Activated gamma-delta T cell (primary cell): ENCODE data around the gene ODAM.
"Not testable (repeated sequence)": the region's sequence is repeated elsewhere in the genome, so short reads cannot be mapped to it uniquely, and the experiment has no call there.

Experiments used
- DNase-seq: peaks from one replicate; lab custom pipeline; 2025; lab: John Stamatoyannopoulos, UW
- total RNA-seq, 2 donors: gene quantifications; one replicate each; lab custom pipeline; 2026; lab: John Stamatoyannopoulos, UW

The ODAM gene
- total RNA-seq: 0 reads per million in 2 donors

- DNase-seq: no peak
Measured at GRCh38 chr4:70195425-70195824, at the start of gene ODAM. TSS of gene ODAM (plus strand) at chr4:70195725. CDS start at chr4:70196544, 819 bp downstream.

DNA sequence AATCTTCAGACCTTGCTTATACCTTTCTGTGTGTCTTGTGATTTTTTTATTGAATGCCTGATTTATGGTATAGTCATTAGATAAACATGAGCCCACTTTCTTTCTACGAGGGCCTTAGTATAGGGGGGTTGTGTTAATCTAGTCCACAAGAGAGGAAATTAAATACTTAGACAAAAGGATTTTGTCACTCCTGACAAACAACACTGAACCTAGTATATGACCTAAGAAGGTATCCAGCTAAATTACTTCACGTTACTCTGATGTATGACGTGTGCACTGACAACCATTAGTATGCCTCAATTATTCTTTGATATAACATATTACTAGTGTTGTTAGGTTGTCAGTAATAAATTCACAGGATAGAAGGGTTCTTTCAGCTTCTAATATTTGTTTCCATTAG lies 44.3 kb upstream of the ODAM start:
- DNase-seq: no peak

GRCh38 chr4:70152088-70152487 lies 43.4 kb upstream of the ODAM start:
- no peak for DNase-seq

DNA sequence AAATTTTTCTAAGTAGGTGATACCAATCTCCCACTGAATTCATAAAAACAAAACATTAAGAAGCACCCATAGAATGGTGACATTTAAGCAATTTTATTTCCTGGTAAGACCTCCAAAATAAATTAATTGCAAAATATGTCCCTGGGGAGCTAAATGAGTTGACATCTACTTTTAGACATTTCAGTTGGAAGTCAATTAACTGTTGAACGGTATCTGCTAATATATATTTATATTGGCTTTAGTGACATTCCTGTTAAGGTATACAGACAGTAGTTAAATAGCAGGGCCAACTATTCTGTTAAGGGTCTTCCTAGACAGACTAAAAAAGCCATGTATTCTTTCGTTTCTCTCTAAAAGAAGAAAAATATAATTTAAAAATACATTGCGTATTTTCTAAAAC lies 41.6 kb upstream of the ODAM start, which contains the start of gene PRR27:
PRR27 (plus strand) TSS at position 301 of the 400 bp plus-strand sequence. CDS start 139 bp downstream, outside the sequence.
- DNase-seq: no peak

- DNase-seq: no peak
Measured at GRCh38 chr4:70158576-70158975, 36.9 kb upstream of the ODAM start.

- DNase-seq: no peak
Measured at GRCh38 chr4:70177090-70177489, 18.4 kb upstream of the ODAM start.

GRCh38 chr4:70178075-70178660 lies 17.4 kb upstream of the ODAM start:
- no peak for DNase-seq

DNA sequence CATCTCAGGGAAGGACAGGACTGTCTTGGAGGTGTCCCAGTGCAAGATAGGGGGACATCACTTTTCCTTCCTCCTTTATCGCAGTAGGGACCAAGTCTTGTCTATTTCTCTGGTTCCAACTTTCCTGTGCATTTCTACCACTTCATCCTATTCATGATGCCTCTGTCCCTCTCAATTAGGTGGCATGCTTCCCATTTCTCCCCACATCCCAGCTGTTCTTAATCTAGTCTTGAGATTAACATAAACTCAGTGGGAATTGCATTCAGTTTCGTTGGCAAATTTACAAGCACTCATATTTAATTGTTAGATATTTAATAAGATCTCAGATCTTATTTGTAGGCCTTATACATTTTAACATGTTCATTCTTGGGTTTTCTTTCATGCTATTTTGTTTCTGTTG lies 15.7 kb upstream of the ODAM start:
- no peak for DNase-seq

- DNase-seq: no peak
Measured at GRCh38 chr4:70181864-70182263, 13.7 kb upstream of the ODAM start.

GRCh38 chr4:70182517-70183167 lies 12.9 kb upstream of the ODAM start:
- DNase-seq: no peak

- DNase-seq: no peak
Measured at GRCh38 chr4:70183168-70183939, 12.2 kb upstream of the ODAM start.

GRCh38 chr4:70183940-70184246 lies 11.6 kb upstream of the ODAM start:
- DNase-seq: no peak

DNA sequence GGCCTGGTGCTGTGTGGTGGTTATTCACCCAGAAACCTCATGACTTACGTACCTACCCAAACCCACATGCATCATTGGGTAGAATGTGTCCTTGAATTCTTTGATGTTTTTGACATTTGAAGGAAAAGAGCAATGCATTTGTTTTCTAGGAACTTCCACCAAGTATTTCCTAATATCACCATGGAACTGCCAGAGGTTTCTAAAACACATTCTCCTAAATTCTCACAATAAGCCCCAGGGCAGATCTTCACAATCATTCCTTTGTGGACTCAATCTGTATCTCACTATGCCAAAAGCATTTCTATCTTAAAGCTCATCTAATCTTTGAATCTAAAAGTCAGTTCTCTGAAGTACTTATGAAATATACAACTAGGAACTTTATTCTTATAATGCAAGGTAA lies 8.3 kb upstream of the ODAM start:
- no peak for DNase-seq

DNA sequence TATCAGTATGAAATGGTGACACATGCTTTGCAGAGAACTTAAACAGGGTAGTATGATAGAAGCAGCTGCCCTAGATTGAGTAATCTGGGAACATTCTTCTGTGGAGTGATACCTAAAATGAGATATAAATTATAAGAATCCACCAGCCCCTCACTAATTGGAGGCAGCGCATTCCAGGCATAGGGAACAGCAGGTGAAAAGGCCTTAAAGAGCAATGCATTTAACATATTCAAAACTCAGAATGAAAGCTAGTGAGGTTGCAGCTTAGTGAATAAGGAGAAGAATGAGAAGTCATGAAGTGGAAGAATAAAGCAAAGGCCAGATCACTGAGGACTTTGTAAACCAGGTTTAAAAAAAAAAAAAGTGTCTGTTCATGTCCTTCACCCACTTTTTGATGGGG lies 4.9 kb upstream of the ODAM start:
- DNase-seq: no peak

DNA sequence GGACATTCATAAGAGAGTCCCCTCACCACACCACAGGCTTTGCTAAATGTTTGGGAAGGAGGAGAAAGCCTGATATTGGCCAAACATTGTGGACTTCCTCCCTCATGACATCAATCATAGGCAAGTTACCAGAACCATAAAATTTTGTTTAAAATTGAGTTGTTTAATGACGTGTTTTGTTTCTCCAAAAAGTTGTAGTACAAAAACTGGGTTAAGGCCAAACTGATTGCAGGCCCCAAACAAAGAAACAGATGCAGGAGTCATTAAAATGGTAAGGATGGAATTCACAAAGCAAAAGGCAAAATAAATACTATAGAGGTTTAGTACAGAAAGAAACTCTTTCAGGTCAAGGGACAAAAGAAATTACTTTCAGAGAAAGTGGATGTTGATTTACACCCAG lies 3.9 kb upstream of the ODAM start:
- DNase-seq: no peak

DNA sequence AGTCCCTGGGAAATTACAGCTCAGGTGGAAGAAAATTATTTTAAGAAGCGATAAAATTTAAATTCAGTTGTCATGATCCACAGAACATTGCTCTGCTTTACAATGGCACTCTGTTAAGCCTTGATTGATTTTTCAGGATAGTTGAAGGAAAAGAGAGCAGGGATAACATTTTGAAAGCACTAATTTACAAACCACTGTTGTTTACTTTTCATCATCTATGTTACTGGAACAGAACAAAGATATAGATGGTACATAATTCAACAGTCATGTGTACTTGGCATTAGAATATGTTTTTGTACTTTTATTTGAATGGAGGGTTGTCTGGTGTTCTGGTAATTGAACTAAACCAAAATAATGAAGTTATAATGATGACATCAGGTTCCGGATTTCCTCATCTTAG lies 2.6 kb upstream of the ODAM start:
- DNase-seq: no peak

DNA sequence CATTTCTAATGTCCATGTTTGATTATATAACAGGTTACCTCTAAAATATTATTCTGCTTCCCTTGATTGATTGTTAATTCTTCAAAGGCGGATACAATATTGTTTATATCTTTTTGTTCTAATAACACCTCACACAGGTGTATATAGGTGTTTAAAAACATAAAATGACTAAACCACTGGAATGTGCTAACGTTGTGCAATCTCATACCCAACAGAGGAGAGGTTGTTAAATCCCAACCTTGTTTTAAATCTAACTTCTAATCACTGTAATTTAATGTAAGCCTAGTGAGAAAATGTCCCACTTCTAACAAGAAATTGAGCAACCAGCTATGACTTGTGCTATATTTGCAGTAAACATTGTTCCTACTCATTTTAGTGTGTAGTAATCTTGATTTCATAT lies 1.3 kb downstream of the ODAM start:
- DNase-seq: no peak

- DNase-seq: no peak
Measured at GRCh38 chr4:70197842-70198241, 2.3 kb downstream of the ODAM start.

DNA sequence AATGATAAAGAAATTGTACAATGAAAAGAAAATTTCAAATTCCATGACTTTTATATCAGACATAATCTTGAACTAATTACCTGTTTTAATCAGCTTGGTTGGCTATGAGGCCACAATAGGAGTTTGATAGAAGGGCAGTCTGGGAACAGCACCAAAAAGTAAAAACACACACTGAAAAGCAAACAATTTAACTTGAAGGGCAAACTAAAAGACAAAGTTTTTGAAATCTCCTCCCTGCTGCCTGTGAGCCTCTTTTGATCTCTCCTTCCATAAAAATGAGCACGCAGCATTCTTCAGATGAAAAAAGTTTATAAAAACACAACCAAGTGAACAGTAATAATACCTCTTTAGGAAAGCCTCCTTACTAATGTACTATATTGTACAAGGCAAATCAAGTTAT lies 8.1 kb downstream of the ODAM start:
- no peak for DNase-seq

GRCh38 chr4:70212752-70213151 lies 17.2 kb downstream of the ODAM start:
- DNase-seq: not testable (repeated sequence)

DNA sequence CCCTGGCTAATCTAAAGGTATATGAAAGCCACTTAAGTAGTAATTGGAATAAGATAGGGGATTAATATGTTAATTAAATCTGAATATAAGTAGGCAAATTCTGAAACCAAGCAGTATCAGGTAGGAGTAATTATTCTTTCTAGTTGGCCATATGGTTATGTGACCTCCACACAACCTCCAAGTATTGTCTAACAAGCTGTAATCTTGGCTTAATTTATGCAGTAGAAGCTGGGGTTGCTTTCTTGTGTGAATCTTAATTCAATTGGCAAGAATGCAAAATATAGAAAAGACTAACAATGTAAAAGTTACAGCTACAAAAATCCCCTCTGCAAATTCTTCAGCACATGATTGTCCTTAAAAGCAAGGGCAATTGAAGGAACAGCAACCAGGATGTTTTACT lies 20.6 kb downstream of the ODAM start:
- DNase-seq: not testable (repeated sequence)

GRCh38 chr4:70216550-70216949 lies 21.0 kb downstream of the ODAM start:
- DNase-seq: not testable (repeated sequence)

- DNase-seq: not testable (repeated sequence)
Measured at GRCh38 chr4:70221389-70221788, 25.9 kb downstream of the ODAM start.
